GM12864 (cell line): ENCODE measurements around the gene SON.

Source experiments
- DNase-seq: peaks from one replicate; pipeline ENCODE4 v3.0.0-alpha.2; 2011; ENCODE audit warnings: low read depth
- H3K4me3 ChIP-seq: 2 replicates; pipeline ENCODE4 v1.5.1; 2011; ENCODE audit warnings: mild to moderate bottlenecking, low read depth, low read length, control low read depth
- TF ChIP-seq, protein P1 (sequence below): IDR thresholded peaks from 2 replicates; pipeline ENCODE4 v1.5.1; 2011; ENCODE audit warnings: low read depth, mild to moderate bottlenecking, moderate library complexity, low read length, control low read depth, inconsistent platforms; ENCODE audit errors: missing control alignments

Gene SON

DNA sequence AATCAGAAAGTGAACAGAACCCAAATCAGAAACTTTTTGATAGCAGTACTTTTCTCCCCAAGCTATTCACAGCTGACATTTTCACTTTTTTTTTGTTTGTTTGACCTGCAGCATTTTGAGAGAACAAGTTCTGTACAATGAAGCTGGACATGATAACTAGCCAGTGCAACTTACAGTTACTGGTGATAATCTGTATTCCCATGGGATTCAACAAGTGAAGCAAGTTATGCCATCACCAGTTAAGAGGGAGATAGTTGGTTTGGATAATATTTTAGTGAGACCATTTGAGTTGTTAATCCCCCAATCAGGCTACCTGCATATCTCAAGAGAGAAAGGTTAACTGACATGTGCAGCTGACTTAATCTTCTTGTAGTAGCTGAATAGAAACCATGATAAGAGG lies 18.1 kb downstream of the SON start:
- DNase-seq, result no peak
- TF ChIP-seq, protein P1, sequence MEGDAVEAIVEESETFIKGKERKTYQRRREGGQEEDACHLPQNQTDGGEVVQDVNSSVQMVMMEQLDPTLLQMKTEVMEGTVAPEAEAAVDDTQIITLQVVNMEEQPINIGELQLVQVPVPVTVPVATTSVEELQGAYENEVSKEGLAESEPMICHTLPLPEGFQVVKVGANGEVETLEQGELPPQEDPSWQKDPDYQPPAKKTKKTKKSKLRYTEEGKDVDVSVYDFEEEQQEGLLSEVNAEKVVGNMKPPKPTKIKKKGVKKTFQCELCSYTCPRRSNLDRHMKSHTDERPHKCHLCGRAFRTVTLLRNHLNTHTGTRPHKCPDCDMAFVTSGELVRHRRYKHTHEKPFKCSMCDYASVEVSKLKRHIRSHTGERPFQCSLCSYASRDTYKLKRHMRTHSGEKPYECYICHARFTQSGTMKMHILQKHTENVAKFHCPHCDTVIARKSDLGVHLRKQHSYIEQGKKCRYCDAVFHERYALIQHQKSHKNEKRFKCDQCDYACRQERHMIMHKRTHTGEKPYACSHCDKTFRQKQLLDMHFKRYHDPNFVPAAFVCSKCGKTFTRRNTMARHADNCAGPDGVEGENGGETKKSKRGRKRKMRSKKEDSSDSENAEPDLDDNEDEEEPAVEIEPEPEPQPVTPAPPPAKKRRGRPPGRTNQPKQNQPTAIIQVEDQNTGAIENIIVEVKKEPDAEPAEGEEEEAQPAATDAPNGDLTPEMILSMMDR, result no peak
- H3K4me3 ChIP-seq, result no peak overlapping the region

DNA sequence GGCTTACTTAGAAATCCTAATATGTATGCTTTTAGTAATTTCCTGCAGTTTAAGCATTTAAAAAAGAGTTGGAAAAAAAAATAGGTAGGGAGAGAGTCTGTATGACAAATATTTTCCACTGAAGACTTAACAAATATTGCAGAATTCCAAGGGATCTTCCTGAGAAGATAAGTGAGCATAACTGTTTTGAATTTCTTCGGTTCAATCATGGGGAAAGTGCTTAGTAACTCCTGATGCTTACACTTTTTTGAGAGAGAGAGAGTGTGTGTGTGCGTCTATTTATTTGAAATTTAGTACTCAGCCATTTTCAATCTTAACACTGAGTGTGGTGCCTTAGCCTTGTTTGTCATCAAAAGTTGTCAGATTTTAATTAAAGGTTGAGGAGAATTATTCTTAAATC lies 18.5 kb downstream of the SON start:
- TF ChIP-seq, protein P1, result no peak

DNA sequence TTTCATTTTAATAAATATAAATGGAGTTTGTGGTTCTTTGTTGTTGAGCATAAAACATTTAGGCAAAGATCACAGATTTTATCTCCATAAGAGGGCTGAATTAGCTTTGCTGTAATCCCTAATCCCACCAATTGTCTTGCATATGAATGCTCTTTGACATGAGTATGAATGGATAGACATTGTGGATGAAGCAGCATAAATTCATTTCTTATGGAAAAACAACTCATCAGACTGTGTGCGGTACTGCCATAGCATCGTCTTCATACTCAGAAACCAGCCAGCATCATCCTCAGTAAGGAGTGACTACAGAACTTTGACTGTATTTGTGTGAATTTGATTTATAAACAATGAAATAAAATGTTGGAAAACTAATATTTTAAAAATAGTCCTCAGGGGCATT lies 19.6 kb downstream of the SON start:
- TF ChIP-seq, protein P1, result no peak
- DNase-seq, result no peak
- no peak overlapping the region for H3K4me3 ChIP-seq

More for the DNA sequence above, 18.5 kb downstream of the SON start:
- no peak overlapping the region for H3K4me3 ChIP-seq
- no peak for DNase-seq

DNA sequence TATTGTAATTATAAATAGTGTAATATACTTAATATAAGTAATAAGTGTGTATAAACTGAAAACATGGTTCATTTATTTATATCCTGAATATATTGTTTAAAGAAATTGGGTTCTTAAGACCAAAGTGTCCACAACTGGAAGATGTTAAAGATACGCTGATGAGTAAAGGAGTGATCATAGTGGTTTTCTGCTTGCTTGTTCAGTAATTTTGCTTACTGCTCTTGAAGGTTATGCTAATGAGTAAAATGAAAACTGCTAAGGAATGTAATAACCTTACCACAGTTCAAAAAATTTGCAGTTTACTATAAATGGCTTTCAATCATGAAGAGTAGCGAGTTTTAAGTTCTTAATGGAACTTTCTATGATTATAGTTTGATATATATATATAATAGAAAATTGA lies 23.7 kb downstream of the SON start:
- H3K4me3 ChIP-seq, result no peak overlapping the region
- TF ChIP-seq, protein P1, result no peak
- DNase-seq, result no peak

DNA sequence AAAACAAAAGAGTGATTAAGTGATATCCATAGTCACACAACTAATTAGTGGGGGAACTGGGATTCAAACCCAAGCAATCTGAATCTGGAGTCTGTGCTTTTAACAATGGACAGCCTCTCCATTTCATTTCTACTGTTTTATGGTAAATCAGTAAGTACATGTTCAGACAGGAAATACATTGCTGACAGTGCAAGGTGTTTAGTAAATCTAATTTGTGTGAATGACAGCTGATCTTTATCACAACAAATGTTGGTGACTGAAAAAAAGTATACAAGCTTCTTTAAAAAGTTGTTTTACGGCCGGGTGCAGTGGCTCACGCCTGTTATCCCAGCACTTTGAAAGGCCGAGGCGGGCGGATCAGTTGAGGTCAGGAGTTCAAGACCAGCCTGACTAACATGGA lies 25.1 kb downstream of the SON start:
- TF ChIP-seq, protein P1, result no peak
- H3K4me3 ChIP-seq, result no peak overlapping the region
- DNase-seq, result no peak

DNA sequence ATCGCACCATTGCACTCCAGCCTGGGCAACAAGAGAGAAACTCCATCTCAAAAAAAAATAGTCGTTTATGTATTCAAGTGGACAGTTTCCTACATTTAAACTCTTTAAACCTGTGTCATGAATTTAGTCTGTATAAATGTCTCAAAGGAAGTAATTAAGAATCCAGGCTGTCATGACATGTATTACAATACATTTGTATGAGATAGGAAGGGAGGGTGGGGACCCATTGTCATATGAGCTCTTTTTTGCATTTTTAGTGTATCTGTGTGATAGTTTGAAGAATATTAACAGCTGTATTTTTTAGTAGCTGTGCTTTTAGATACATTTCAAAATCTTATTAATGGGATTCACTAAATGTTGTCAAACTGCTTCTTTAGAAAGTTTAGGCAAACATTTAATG lies 25.6 kb downstream of the SON start:
- no peak for DNase-seq
- TF ChIP-seq, protein P1, result no peak

DNA sequence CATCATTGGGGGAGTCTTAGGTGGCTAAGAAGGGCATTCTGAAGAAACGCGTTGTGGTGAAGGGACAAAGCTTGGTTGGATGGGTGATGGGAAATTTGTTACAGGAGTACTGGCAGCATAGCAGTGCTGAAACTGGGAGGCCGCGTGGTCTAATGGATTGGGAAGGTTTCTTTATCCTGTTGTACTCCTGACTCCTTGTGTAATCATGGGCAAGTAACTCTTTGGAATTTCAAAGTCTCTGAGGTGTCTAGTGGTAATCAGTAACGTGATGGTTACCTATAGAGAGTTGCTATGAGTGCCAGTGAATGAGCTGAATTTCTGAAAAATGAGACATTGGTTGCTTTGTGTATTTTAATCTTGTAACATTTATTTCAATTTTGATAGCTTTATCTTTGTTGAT lies 27.2 kb downstream of the SON start:
- TF ChIP-seq, protein P1, result no peak
- no peak for DNase-seq

More for the DNA sequence above, 25.6 kb downstream of the SON start:
- no peak overlapping the region for H3K4me3 ChIP-seq

More for the DNA sequence above, 27.2 kb downstream of the SON start:
- no peak overlapping the region for H3K4me3 ChIP-seq
